Activated B cell treated with CpG ODN at 0.5 μM for 24 hours (primary cell): ENCODE results near the gene PAN3. TPM values are rescaled to one million over a fixed set of nuclear protein-coding genes. Genes with fewer than 3 reads are reported as not detected.

Experiments
- ATAC-seq: fragments of 200-7000 bp; cut with Tn5 transposase; one replicate; pipeline ENCODE4 v1.10.0; 2021; ENCODE audit warnings: low read depth, mild to moderate bottlenecking, moderate library complexity
- CTCF ChIA-PET: fragments of 350-600 bp; sonication (Branson Sonifier 250); formaldehyde crosslinking; loops from one replicate; lab custom pipeline; 2021; ENCODE audit warnings: antibody characterized with exemption; lab: Charles Lee
- POLR2A ChIA-PET: fragments of 350-600 bp; sonication (Branson Sonifier 250); formaldehyde crosslinking; loops from one replicate; lab custom pipeline; 2021; ENCODE audit warnings: antibody characterized with exemption; lab: Charles Lee
- DNase-seq: peaks from one replicate; pipeline ENCODE4 v3.0.0; 2022
- H3K27ac Mint-ChIP-seq: one replicate; pipeline ENCODE4 v1.8.0; 2020; ENCODE audit warnings: mixed read lengths
- H3K27me3 Mint-ChIP-seq: one replicate; pipeline ENCODE4 v1.8.0; 2021; ENCODE audit warnings: mixed read lengths
- H3K36me3 Mint-ChIP-seq: one replicate; pipeline ENCODE4 v1.8.0; 2021; ENCODE audit warnings: low read depth, mixed read lengths
- H3K4me1 Mint-ChIP-seq: one replicate; pipeline ENCODE4 v1.8.0; 2021; ENCODE audit warnings: mixed read lengths
- H3K4me3 Mint-ChIP-seq: one replicate; pipeline ENCODE4 v1.8.0; 2020; ENCODE audit warnings: mild to moderate bottlenecking, mixed read lengths
- H3K9me3 Mint-ChIP-seq: one replicate; pipeline ENCODE4 v1.8.0; 2020; ENCODE audit warnings: mixed read lengths
- intact Hi-C: fragments of 100-400 bp; cut with micrococcal nuclease; formaldehyde crosslinking; loops from one replicate; pipeline ENCODE4 v1.15.1; 2024
- total RNA-seq: library from RNA; stranded (reverse); gene quantifications from 2 replicates; pipeline ENCODE4 v1.2.3, GENCODE V29; 2022
- TF ChIP-seq, protein P1 (sequence below): fragments of 200-600 bp; IDR thresholded peaks from one replicate; pipeline ENCODE4 v1.8.0; 2022; ENCODE audit warnings: antibody characterized with exemption, mild to moderate bottlenecking

The PAN3 gene
- total RNA-seq, 1 donor from 2014 or later, result 68.2 TPM

DNA sequence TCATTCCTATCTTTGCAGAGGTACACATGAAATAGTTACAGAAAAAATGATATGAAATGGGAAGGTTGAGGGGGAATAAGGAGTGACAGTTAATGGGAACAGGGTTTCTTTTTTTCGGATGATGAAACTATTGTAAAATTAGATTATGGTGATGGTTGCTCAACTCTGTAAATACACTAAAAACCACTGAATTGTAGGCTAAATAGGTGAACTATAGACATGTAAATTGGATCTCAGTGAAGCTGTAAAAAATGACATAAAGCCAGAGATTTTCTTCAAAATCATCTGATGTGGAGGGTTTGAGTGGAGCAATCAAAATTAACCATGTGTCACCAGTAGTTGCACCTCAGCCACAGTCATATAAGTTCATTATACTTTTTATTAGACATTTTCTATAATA, 31.4 kb upstream of the PAN3 start:
- CTCF ChIA-PET, result no interaction called here
- H3K36me3 Mint-ChIP-seq, result no peaks in the 10 kb centered on the region
- intact Hi-C loops, result no loop called here
- peaks cover 6% of the 10 kb centered on the region for H3K27me3 Mint-ChIP-seq
- no peaks in the 10 kb centered on the region for H3K4me1 Mint-ChIP-seq
- no peak overlapping the region for H3K4me3 Mint-ChIP-seq
- no peak overlapping the region for H3K27ac Mint-ChIP-seq
- no peaks in the 10 kb centered on the region for H3K9me3 Mint-ChIP-seq
- no peak for DNase-seq
- no peak for ATAC-seq
- POLR2A ChIA-PET, result no interaction called here
- TF ChIP-seq, protein P1, sequence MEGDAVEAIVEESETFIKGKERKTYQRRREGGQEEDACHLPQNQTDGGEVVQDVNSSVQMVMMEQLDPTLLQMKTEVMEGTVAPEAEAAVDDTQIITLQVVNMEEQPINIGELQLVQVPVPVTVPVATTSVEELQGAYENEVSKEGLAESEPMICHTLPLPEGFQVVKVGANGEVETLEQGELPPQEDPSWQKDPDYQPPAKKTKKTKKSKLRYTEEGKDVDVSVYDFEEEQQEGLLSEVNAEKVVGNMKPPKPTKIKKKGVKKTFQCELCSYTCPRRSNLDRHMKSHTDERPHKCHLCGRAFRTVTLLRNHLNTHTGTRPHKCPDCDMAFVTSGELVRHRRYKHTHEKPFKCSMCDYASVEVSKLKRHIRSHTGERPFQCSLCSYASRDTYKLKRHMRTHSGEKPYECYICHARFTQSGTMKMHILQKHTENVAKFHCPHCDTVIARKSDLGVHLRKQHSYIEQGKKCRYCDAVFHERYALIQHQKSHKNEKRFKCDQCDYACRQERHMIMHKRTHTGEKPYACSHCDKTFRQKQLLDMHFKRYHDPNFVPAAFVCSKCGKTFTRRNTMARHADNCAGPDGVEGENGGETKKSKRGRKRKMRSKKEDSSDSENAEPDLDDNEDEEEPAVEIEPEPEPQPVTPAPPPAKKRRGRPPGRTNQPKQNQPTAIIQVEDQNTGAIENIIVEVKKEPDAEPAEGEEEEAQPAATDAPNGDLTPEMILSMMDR, result no peak

DNA sequence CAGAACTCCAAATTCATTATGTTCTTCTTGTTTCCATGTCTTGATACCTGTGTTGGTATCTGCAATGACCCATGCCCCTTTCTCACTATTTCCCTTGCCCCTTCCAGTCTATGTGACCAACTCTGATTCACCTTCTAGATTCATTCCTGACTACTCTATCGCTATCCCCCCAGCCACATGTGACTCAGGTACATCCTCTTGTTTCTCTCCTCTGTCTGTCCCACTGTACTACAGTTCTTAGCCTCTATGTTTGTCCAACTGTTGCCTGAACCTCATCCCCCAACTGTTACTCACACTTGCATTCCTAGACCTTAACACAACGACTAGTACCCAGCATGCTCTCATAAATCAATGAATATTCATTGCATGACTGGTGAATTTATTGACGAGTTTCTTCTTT, 27.9 kb upstream of the PAN3 start:
- ChIA-PET CTCF (no interaction called here), POLR2A (no interaction called here)
- Mint-ChIP-seq H3K27ac (no peak overlapping the region), H3K4me3 (no peak overlapping the region), H3K27me3 (no peaks in the 10 kb centered on the region), H3K36me3 (no peaks in the 10 kb centered on the region), H3K9me3 (no peaks in the 10 kb centered on the region), H3K4me1 (no peaks in the 10 kb centered on the region)
- ATAC-seq (no peak), DNase-seq (no peak)
- TF ChIP-seq, protein P1, result no peak
- intact Hi-C loops, result no loop called here

DNA sequence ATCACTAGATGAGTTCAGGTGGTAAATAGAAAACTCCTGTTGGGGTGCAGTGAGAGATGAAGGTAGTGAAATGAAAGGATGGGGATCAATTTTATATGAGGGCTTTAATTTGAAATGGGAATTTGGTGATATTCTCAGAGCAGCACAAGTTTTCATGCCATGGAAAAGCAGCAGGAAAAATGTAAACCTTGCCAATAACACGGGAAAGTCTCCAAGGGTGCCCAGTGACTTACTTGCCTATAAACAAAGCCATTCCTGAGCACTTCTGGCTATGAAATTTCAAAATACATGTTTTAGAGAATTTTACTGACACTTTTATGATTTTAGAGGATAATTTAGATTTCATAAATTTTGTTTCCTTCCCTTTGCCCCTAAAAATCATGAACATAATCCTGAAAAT, 21.6 kb upstream of the PAN3 start:
- Mint-ChIP-seq H3K27me3 (no peaks in the 10 kb centered on the region), H3K36me3 (no peaks in the 10 kb centered on the region), H3K4me3 (no peak overlapping the region), H3K27ac (no peak overlapping the region), H3K9me3 (no peaks in the 10 kb centered on the region), H3K4me1 (no peaks in the 10 kb centered on the region)
- CTCF ChIA-PET, result no interaction called here
- ATAC-seq, result no peak
- POLR2A ChIA-PET, result no interaction called here
- intact Hi-C loops, result no loop called here
- TF ChIP-seq, protein P1, result no peak
- no peak for DNase-seq

DNA sequence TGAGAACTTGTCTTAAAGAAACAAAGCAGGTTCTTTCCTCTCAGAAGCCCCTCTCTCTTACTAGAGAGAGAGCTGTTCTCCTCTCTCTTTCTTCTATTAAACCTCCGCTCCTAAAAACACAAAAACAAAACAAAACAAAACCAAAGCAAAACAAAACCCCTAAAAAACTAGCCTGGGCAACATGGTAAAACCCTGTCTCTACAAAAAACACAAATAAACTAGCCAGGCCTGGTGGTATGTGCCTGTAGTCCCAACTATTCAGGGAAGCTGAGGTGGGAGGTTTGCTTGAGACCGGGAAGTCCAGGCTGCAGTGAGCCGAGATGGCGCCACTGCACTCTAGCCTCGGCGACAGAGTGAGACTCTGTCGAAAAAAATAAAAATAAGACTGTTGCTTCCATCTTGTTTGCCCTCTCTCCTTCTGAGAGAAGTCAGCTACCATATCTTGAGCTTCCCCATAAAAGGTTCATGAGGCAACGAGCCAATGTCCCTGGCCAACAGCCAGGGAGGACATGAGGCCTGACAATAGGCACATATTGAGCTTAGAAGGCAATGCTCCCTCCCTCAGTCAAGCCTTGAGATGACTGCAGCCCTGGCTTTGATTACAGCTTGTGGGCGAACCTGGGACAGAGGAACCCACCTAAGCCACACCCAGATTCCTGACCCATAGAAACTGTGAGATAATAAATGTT, 20.5 kb upstream of the PAN3 start:
- Mint-ChIP-seq H3K27ac (no peak overlapping the region), H3K4me3 (no peak overlapping the region), H3K9me3 (no peaks in the 10 kb centered on the region), H3K4me1 (no peaks in the 10 kb centered on the region), H3K27me3 (no peaks in the 10 kb centered on the region), H3K36me3 (no peaks in the 10 kb centered on the region)
- ChIA-PET POLR2A (no interaction called here), CTCF (no interaction called here)
- TF ChIP-seq, protein P1, result no peak
- ATAC-seq (no peak), DNase-seq (no peak)
- intact Hi-C loops, result no loop called here

DNA sequence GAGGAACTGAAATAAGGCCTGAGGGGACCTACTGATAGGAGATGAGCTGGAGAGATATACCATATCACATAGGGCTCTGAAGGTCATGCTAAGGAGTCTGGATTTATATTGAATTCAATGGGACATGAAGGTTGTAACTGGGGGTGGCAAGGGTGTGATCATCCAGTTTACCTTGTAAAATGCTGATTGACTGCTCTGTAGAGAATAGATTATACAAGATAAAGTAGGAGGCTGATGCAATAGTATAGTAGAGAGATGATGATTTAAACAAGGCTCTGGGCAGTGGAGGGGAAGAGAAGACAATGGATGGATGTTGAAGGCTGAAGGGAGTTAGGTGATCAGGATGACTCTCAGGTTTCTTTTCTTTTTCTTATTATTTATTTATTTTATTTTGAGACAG, 18.0 kb upstream of the PAN3 start:
- Mint-ChIP-seq H3K4me1 (no peaks in the 10 kb centered on the region), H3K36me3 (no peaks in the 10 kb centered on the region), H3K27ac (no peak overlapping the region), H3K9me3 (no peaks in the 10 kb centered on the region), H3K27me3 (no peaks in the 10 kb centered on the region), H3K4me3 (no peak overlapping the region)
- ChIA-PET CTCF (no interaction called here), POLR2A (no interaction called here)
- TF ChIP-seq, protein P1, result no peak
- ATAC-seq, result no peak
- intact Hi-C loops, result no loop called here
- no peak for DNase-seq
